Measurements from ENCODE around the gene ELAVL3.

- TF ChIP-seq, protein P1, sequence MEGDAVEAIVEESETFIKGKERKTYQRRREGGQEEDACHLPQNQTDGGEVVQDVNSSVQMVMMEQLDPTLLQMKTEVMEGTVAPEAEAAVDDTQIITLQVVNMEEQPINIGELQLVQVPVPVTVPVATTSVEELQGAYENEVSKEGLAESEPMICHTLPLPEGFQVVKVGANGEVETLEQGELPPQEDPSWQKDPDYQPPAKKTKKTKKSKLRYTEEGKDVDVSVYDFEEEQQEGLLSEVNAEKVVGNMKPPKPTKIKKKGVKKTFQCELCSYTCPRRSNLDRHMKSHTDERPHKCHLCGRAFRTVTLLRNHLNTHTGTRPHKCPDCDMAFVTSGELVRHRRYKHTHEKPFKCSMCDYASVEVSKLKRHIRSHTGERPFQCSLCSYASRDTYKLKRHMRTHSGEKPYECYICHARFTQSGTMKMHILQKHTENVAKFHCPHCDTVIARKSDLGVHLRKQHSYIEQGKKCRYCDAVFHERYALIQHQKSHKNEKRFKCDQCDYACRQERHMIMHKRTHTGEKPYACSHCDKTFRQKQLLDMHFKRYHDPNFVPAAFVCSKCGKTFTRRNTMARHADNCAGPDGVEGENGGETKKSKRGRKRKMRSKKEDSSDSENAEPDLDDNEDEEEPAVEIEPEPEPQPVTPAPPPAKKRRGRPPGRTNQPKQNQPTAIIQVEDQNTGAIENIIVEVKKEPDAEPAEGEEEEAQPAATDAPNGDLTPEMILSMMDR (IDR thresholded peaks at IDR 0.05), result no peak
- no peak for TF ChIP-seq POLR2A (IDR thresholded peaks at IDR 0.05)
Observed at GRCh38 chr19:11475861-11476260, 5.0 kb downstream of the ELAVL3 start.
